Transverse colon (tissue), 3 donors: Measurements from ENCODE around the gene ALPP.

Source experiments
- CTCF ChIP-seq, 5 experiments: fragments of 200-600 bp in 3 of 5; fragments of 450-650 bp in 2 of 5; sonication (generic) in 3 of 5; IDR thresholded peaks; 1 replicate in 2 of 5; 2 replicates in 3 of 5; pipeline ENCODE4 v1.5.1; 2016 to 2017; ENCODE audit warnings: antibody characterized with exemption in 5 of 5, inconsistent platforms in 3 of 5, mild to moderate bottlenecking in 2 of 5, moderate library complexity in 1 of 5
- POLR2A ChIP-seq: fragments of 450-650 bp; IDR thresholded peaks from one replicate; pipeline ENCODE4 v1.6.1; 2016; ENCODE audit warnings: antibody characterized with exemption, mild to moderate bottlenecking, moderate library complexity

- TF ChIP-seq CTCF (IDR thresholded peaks at IDR 0.05) = no peak
- TF ChIP-seq POLR2A = no peak
Measured at GRCh38 chr2:232420073-232420454, 41.5 kb downstream of the ALPP start.
